ENCODE data around the gene ABLIM2. TPM values are rescaled to one million over a fixed set of nuclear protein-coding genes. Genes with fewer than 3 reads are reported as not detected.

Gene ABLIM2
- total and polyA plus RNA-seq, 2 of the 13 experiments (the other 11 are each of a cell fraction or from before 2014, with no cell fraction given) = 0.20 to 0.37 TPM

DNA sequence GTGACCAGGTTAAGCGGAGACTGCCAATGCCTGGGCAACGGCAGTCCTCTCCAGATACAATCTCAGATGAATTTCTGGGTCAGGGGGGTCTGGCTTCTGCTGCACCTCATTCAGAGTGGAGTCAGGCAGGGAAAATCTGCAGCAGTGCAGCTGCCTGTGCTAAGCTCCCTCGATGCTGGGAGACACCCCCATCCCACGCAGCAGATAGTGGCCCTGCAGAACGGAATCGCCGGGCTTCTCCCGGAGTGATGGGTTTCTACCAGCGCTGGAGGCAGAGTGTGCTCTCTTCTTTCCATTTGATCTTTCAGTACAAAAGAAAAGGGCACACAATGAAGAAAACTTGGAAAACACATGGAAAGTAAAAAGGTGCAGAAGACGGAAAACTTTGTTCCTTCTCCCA lies 5.2 kb downstream of the ABLIM2 start (continued):
- TF ChIP-seq ZNF367 (CRISPR knock-in tag; IDR thresholded peaks at IDR 0.05; ENCODE audit: borderline replicate concordance) (no peak), NFIB (CRISPR knock-in tag; IDR thresholded peaks at IDR 0.05; ENCODE audit: borderline replicate concordance) (no peak)

DNA sequence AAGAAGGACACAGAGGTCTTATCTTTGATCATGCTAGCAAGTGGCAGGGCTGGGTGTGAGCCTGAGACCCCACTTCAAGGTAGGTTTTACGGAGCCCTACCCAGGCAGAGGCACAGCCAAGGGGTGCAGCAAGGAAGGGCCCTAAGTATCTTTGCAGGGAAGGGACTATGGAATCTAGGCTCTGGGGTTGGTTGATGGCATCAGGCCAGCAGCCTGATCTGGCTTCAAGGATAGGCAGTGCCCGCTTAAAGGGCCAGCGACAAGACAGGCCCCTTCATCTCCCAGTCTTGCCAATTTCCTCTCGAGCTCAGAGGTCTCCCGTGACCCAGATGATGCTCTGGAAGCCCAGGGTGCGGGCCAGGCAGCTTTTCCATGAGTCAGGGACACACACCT lies 5.8 kb downstream of the ABLIM2 start:
- no peak overlapping the region for H3K27ac ChIP-seq (ENCODE audit: extremely low read length, insufficient read depth, low read length)
- no peaks in the 10 kb centered on the region for H3K4me1 ChIP-seq (ENCODE audit: insufficient read depth, low read length)
- no peaks in the 10 kb centered on the region for H4K20me1 ChIP-seq (ENCODE audit: insufficient read depth, low read length)
- CTCF ChIA-PET (ENCODE audit: low intra/inter-chr PET ratio, low total read pairs) = no interaction called here
- no peak overlapping the region for H3K4me3 ChIP-seq (replicated peaks in 1 of 3; ENCODE audit: insufficient read depth in 1 of 3, low read depth in 2 of 3, low read length in 3 of 3)
- WGBS (ENCODE audit: low lambda C conversion rate) = 0% methylated on average over 2 of the region's 6 CpGs
- H3K36me3 ChIP-seq (replicated peaks in 1 of 2; ENCODE audit: control insufficient read depth in 1 of 2, insufficient read depth in 2 of 2, low read length in 2 of 2) = no peaks in the 10 kb centered on the region
- no peak for DNase-seq (ENCODE audit: low spot score)
- no peak overlapping the region for H3K9ac ChIP-seq (ENCODE audit: insufficient read depth, low read depth, low read length)
- ATAC-seq = no peak
- in situ Hi-C loops (cut with HindIII; ENCODE audit: extremely low pct_ligation_motif_present, low pct_unique_long_range_greater_than_20kb) = no loop called here
- peaks cover 7 to 70% of the 10 kb centered on the region in 2 experiments for H3K27me3 ChIP-seq (ENCODE audit: control insufficient read depth in 1 of 2, insufficient read depth in 2 of 2, low read length in 2 of 2)
- no TSS peak for BruUV-seq (replicated peaks)
- no peak overlapping the region for H2AFZ ChIP-seq (ENCODE audit: low read length)
- POLR2A ChIA-PET = no interaction called here
- H3K4me2 ChIP-seq (ENCODE audit: low read depth, low read length) = no peak overlapping the region
- no peaks in the 10 kb centered on the region for H3K79me2 ChIP-seq (ENCODE audit: insufficient read depth, low read length)
- no peak for FAIRE-seq
- no peaks in the 10 kb centered on the region for H3K9me3 ChIP-seq (ENCODE audit: low read length)
- intact Hi-C loops (cut with micrococcal nuclease; ENCODE audit: unreplicated experiment) = no loop called here
- TF ChIP-seq NONO (IDR thresholded peaks at IDR 0.05) (no peak), NONO (CRISPR knock-in tag; conservative IDR thresholded peaks at IDR 0.05) (no peak), ZNF234 (CRISPR knock-in tag; conservative IDR thresholded peaks at IDR 0.05) (no peak), RELA (CRISPR knock-in tag; IDR thresholded peaks at IDR 0.05) (no peak), TP53 (CRISPR knock-in tag; conservative IDR thresholded peaks at IDR 0.05) (no peak), NFYB (CRISPR knock-in tag; IDR thresholded peaks at IDR 0.05) (no peak), IKZF4 (CRISPR knock-in tag; IDR thresholded peaks at IDR 0.05; ENCODE audit: borderline replicate concordance, low read depth, not compliant biosample characterization) (no peak), NFE2 (CRISPR knock-in tag; IDR thresholded peaks at IDR 0.05) (no peak), SMC3 (IDR thresholded peaks at IDR 0.05; ENCODE audit: low read length) (no peak), BCL6 (CRISPR knock-in tag; IDR thresholded peaks at IDR 0.05) (no peak), CBX5 (CRISPR knock-in tag; IDR thresholded peaks at IDR 0.05; ENCODE audit: borderline replicate concordance) (no peak)
- TF ChIP-seq, protein P1, sequence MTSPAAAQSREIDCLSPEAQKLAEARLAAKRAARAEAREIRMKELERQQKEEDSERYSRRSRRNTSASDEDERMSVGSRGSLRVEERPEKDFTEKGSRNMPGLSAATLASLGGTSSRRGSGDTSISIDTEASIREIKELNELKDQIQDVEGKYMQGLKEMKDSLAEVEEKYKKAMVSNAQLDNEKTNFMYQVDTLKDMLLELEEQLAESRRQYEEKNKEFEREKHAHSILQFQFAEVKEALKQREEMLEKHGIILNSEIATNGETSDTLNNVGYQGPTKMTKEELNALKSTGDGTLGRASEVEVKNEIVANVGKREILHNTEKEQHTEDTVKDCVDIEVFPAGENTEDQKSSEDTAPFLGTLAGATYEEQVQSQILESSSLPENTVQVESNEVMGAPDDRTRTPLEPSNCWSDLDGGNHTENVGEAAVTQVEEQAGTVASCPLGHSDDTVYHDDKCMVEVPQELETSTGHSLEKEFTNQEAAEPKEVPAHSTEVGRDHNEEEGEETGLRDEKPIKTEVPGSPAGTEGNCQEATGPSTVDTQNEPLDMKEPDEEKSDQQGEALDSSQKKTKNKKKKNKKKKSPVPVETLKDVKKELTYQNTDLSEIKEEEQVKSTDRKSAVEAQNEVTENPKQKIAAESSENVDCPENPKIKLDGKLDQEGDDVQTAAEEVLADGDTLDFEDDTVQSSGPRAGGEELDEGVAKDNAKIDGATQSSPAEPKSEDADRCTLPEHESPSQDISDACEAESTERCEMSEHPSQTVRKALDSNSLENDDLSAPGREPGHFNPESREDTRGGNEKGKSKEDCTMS (CRISPR knock-in tag; conservative IDR thresholded peaks at IDR 0.05) = no peak
- TF ChIP-seq, protein P2, sequence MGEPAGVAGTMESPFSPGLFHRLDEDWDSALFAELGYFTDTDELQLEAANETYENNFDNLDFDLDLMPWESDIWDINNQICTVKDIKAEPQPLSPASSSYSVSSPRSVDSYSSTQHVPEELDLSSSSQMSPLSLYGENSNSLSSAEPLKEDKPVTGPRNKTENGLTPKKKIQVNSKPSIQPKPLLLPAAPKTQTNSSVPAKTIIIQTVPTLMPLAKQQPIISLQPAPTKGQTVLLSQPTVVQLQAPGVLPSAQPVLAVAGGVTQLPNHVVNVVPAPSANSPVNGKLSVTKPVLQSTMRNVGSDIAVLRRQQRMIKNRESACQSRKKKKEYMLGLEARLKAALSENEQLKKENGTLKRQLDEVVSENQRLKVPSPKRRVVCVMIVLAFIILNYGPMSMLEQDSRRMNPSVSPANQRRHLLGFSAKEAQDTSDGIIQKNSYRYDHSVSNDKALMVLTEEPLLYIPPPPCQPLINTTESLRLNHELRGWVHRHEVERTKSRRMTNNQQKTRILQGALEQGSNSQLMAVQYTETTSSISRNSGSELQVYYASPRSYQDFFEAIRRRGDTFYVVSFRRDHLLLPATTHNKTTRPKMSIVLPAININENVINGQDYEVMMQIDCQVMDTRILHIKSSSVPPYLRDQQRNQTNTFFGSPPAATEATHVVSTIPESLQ (CRISPR knock-in tag; conservative IDR thresholded peaks at IDR 0.05) = no peak
- TF ChIP-seq, protein P3, sequence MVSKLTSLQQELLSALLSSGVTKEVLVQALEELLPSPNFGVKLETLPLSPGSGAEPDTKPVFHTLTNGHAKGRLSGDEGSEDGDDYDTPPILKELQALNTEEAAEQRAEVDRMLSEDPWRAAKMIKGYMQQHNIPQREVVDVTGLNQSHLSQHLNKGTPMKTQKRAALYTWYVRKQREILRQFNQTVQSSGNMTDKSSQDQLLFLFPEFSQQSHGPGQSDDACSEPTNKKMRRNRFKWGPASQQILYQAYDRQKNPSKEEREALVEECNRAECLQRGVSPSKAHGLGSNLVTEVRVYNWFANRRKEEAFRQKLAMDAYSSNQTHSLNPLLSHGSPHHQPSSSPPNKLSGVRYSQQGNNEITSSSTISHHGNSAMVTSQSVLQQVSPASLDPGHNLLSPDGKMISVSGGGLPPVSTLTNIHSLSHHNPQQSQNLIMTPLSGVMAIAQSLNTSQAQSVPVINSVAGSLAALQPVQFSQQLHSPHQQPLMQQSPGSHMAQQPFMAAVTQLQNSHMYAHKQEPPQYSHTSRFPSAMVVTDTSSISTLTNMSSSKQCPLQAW (CRISPR knock-in tag; IDR thresholded peaks at IDR 0.05) = no peak
- TF ChIP-seq, protein P4, sequence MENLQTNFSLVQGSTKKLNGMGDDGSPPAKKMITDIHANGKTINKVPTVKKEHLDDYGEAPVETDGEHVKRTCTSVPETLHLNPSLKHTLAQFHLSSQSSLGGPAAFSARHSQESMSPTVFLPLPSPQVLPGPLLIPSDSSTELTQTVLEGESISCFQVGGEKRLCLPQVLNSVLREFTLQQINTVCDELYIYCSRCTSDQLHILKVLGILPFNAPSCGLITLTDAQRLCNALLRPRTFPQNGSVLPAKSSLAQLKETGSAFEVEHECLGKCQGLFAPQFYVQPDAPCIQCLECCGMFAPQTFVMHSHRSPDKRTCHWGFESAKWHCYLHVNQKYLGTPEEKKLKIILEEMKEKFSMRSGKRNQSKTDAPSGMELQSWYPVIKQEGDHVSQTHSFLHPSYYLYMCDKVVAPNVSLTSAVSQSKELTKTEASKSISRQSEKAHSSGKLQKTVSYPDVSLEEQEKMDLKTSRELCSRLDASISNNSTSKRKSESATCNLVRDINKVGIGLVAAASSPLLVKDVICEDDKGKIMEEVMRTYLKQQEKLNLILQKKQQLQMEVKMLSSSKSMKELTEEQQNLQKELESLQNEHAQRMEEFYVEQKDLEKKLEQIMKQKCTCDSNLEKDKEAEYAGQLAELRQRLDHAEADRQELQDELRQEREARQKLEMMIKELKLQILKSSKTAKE (CRISPR knock-in tag; IDR thresholded peaks at IDR 0.05; ENCODE audit: borderline replicate concordance) = no peak

All from HepG2 (cell line).